HG03108 (cell line): ENCODE results near the gene AFF1.
"Not testable (repeated sequence)": the region's sequence is repeated elsewhere in the genome, so short reads cannot be mapped to it uniquely, and the experiment has no call there.

Source experiments
- ATAC-seq: cut with Tn5 transposase; IDR thresholded peaks from one replicate; pipeline ENCODE4 v1.9.1; 2021; ENCODE audit warnings: moderate library complexity; ENCODE audit not compliant: unreplicated experiment

Gene AFF1

GRCh38 chr4:86977621-86978184 is 42.9 kb downstream of the AFF1 start:
- peak; percentile 77 for ATAC-seq

DNA sequence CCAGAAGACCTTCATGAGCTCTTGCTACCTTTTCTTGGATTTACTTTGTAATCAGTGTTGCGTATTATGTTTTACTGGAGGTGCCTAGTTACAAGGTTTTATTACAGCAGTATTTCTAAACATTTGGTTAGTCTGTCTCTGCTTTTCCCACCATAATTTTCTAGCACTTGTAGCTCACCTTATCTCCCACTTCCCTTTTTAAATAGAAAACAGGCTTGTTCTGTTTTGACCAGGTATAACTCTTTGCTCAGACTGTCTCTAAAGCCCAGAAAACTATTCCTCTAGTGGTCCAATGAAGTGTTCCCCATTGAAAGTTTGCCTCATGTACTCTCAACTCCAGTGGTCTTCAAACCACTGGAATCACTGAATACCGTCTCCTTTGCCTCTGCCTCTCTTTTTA is 43.9 kb downstream of the AFF1 start:
- no peak for ATAC-seq

GRCh38 chr4:86980230-86980629 is 45.4 kb downstream of the AFF1 start:
- no peak for ATAC-seq

GRCh38 chr4:86981789-86982188 is 47.0 kb downstream of the AFF1 start:
- ATAC-seq = no peak

GRCh38 chr4:86985852-86986251 is 51.0 kb downstream of the AFF1 start:
- not testable (repeated sequence) for ATAC-seq

GRCh38 chr4:86989658-86990057 is 54.8 kb downstream of the AFF1 start:
- ATAC-seq = not testable (repeated sequence)

DNA sequence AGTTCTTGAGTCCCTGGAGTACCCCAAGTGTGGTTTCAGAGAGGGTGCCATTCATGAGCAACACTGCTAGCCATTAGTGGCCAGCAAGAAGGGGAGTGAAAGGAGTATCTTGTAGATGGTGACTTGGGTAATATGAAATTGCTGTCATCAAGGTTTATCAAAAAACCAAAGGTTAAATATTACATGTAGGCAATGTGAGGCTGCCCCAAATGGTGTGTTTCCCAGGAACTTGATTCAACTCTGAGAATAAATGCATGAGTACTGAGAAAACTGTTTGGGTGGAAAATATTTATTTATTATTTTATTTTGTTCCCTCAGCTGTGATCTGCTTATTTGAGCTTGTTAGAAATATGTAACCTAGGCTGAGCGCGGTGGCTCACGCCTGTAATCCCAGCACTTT is 55.7 kb downstream of the AFF1 start:
- no peak for ATAC-seq

- no peak for ATAC-seq
Observed at GRCh38 chr4:86991994-86992393, 57.2 kb downstream of the AFF1 start.

DNA sequence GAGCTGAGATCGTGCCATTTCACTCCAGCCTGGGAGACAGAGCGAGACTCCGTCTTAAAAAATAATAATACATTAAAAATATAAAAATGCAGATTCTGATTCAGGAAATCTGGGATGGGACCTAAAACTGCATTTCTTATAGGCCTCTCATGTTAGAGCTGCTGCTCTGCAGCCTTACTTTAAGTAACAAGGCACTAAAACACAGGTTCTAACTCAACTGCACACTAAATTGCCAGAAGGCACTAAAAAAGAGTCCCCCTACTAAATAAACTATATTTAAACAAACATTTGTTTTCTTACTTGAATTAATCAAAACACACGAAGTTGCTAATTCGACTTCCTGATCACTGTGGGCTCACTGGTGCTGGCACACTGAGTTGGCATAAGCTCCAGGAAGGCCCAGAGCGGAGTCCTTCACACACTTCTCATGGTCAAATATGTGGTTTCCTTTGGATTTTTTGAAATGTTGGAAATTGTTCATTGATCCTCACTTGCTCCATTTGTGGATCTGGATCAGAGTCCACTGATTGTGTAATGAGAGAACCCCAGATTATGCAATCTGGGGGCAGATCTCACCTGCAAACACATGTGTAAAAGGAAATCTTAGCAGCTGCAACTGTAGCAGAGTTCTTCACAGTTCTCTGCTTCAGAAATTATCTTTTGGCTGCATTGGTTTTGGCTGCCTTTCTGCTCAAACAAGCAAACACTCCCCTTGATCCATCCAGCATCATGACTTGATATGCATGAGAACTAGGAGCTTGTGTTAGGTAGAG is 59.3 kb downstream of the AFF1 start:
- no peak for ATAC-seq

- ATAC-seq = no peak
Observed at GRCh38 chr4:86994686-86995085, 59.9 kb downstream of the AFF1 start.

- ATAC-seq = not testable (repeated sequence)
Observed at GRCh38 chr4:86996510-86996909, 61.7 kb downstream of the AFF1 start.

DNA sequence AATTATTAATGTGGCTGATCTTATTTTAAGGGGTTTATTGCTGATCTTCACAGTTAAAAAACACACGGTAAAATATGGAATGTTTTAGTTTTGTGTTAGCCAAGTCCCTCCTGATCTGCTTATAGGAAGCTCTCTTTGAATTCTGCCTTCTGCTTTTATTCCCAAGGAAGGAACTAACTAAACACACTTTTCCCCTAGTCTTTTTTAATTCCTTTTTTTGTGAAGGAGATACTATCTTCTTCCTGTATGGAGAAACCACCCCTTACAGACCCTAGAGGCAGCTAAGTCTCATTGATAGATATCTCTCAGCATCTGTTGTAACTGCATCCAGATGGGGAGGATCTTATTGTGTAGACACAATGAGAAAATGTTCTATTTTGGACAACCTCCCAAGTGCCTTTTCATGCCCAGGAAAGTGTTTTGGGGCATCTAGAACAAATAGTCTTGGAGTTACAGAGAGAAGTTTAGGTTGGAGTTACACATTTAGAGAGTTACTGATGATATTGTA is 64.4 kb downstream of the AFF1 start:
- no peak for ATAC-seq

GRCh38 chr4:87002682-87003043 is 67.9 kb downstream of the AFF1 start:
- ATAC-seq = no peak

GRCh38 chr4:87003266-87003665 is 68.5 kb downstream of the AFF1 start:
- no peak for ATAC-seq

DNA sequence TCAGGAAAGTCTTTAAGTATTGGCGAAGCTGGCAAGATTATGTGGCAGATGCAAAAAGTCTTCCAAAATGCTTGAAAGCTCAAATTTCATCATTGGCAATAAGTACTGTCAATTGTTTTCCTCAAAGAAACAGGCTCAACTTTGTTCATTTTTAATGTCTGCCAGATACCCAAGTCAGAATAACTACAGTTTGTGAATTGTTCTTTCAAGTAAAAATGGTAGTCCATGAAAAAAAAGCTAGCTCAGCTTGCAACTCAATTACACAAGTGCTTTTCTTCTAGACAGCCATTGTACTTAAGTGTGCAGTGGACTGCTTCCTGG is 70.5 kb downstream of the AFF1 start:
- no peak for ATAC-seq

DNA sequence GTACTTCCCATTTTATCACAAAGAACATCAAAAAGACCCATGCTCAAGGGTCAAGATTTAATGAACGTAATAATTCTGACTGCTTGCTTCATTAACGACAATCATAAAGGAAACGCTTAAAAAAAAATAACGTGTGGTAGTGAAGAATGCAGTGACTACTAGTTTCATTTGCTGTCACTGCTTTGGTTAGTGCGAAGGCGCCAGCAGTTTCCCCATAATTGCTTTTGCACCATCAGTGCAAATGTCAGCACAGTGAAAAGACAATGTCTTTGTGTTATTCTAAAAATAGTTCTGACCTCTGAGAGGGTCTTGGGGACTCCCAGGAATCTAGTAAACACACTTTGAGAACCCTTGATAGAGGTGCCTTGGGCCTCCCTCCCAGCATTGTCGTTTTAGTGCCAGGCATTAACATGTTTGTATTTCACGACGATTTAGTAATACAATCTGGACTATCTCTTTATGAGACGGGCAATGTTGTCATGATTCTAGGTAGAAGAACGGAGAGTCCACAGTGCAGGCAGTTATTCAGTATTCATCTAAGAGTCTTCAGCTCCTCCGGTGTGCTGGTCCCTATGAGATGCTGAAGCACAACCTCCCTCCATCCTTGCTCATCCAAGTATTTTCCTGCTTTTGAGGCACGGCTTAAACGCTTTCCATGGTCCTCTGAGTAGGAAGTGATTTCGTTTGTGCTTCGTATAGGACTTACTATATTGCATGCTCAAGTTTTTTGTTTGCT is 71.0 kb downstream of the AFF1 start:
- ATAC-seq = peak; percentile 15

GRCh38 chr4:87006426-87006675 is 71.5 kb downstream of the AFF1 start:
- ATAC-seq = no peak

DNA sequence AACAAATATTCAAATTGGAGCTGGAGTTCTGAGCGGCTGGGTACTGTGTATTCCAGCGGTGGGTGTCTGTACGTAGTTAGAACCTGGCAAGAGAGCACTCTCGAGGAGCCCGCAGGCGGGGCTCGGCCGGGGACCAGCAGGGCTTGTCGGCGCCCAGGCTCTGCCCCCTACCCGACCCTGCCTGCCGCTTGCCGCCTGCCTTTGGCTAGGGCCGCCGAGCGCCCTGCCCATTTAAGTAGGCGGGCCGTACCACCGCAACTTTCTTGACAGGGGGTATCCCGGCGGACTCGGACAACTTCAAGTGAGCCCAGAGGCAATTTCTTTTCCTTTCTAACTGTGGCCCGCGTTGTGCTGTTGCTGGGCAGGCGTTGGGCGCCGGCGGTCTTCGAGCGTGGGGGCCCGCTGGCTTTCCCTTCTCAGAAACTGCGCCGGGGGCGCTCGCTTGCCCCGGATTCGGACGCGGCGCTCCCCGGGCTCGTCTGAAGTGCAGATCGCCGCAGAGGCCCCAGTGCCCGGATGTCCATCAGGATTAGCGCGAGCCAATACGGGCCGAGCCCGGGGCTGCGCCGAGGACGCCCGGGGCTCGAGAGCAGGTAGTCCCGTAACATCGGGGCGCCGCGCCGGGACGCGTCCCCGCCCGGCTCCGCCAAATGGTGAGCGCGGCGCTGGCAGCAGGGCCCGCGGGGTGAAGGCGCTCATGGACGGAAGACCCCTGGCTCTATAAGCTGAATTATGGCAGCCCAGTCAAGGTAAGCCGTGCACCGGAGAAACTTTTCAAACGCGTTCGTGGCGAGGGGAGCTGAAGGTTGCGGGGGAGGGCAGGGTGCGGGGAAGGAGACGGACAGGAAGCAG is 72.1 kb downstream of the AFF1 start:
- ATAC-seq = peak; percentile 68

- ATAC-seq = no peak
Observed at GRCh38 chr4:87007528-87008446, 73.0 kb downstream of the AFF1 start.

- no peak for ATAC-seq
Observed at GRCh38 chr4:87009095-87009648, 74.4 kb downstream of the AFF1 start.
